A549 (cell line): Measurements from ENCODE around the gene B9D1. TPM values are rescaled to one million over a fixed set of nuclear protein-coding genes. Genes with fewer than 3 reads are reported as not detected.
A peak's percentile ranks its signal among the peaks of the same experiment; 100 is the strongest.

Experiments
- ATAC-seq, 2 experiments: fragments of 200-7000 bp in 1 of 2; fragments of >200 bp in 1 of 2; cut with Nextera tagmentation in 1 of 2; cut with Tn5 transposase in 1 of 2; 3 replicates each; pipeline versions ENCODE4 v1.8.0 to v1.9.1; 2018 to 2020; ENCODE audit warnings: mild to moderate bottlenecking in 1 of 2, moderate library complexity in 1 of 2
- CTCF ChIA-PET: fragments of 300-600 bp; sonication (Branson Sonifier 250); formaldehyde crosslinking; extraction: SDS; loops from one replicate; lab custom pipeline; 2021; ENCODE audit warnings: antibody characterized with exemption, inconsistent platforms; lab: Yijun Ruan, JAX
- POLR2A ChIA-PET: fragments of 350-600 bp; formaldehyde crosslinking; extraction: SDS; loops from one replicate; lab custom pipeline; 2021; ENCODE audit warnings: antibody characterized with exemption, inconsistent platforms; lab: Yijun Ruan, JAX
- DNase-seq, 2 experiments: peaks; one replicate each; pipeline versions ENCODE4 v3.0.0 to v3.0.0-alpha.2; 2011 to 2016; ENCODE audit warnings: low read depth in 1 of 2, low spot score in 1 of 2
- FAIRE-seq: peaks from 2 replicates; lab custom pipeline; 2011; peaks lifted over from hg19 to GRCh38; lab: Jason Lieb, UNC
- H3K27ac ChIP-seq, 2 experiments: fragments of >200 bp; sonication (Bioruptor Twin); formaldehyde crosslinking; 3 replicates each; pipeline ENCODE4 v1.5.1; 2016 to 2017
- H3K4me1 ChIP-seq: fragments of >200 bp; sonication (Bioruptor Twin); formaldehyde crosslinking; 3 replicates; pipeline ENCODE4 v1.6.1; 2016
- H3K4me2 ChIP-seq: fragments of >200 bp; sonication (Bioruptor Twin); formaldehyde crosslinking; 3 replicates; pipeline ENCODE4 v1.6.1; 2016
- H3K4me3 ChIP-seq: fragments of >200 bp; sonication (Bioruptor Twin); formaldehyde crosslinking; 3 replicates; pipeline ENCODE4 v1.5.1; 2016
- H3K9me3 ChIP-seq: fragments of >200 bp; sonication (Bioruptor Twin); formaldehyde crosslinking; 3 replicates; pipeline ENCODE4 v1.6.1; 2016
- BHLHE40 ChIP-seq: IDR thresholded peaks from 2 replicates; pipeline ENCODE4 v1.6.1; 2012; ENCODE audit warnings: low read depth, low read length, inconsistent platforms
- CBX2 ChIP-seq: fragments of 200-600 bp; sonication (generic); IDR thresholded peaks from 2 replicates; pipeline ENCODE4 v1.6.1; 2016; ENCODE audit warnings: low read depth, mild to moderate bottlenecking, borderline replicate concordance
- CEBPB ChIP-seq, 2 experiments: fragments of >200 bp in 1 of 2; sonication (Bioruptor Twin) in 1 of 2; formaldehyde crosslinking in 1 of 2; IDR thresholded peaks; 2 replicates each; pipeline ENCODE4 v1.6.1; 2012 to 2016
- EHF ChIP-seq: fragments of 250-450 bp; sonication (Bioruptor Pico); IDR thresholded peaks from 2 replicates; pipeline ENCODE4 v1.5.0; 2020; ENCODE audit warnings: mild to moderate bottlenecking
- EHMT2 ChIP-seq: fragments of 200-600 bp; sonication (generic); IDR thresholded peaks from 2 replicates; pipeline ENCODE4 v1.6.1; 2016; ENCODE audit warnings: antibody characterized with exemption, low read depth, mild to moderate bottlenecking, moderate library complexity
- FOXS1 ChIP-seq: fragments of 250-450 bp; sonication (Bioruptor Pico); IDR thresholded peaks from 2 replicates; pipeline ENCODE4 v1.5.0; 2020; ENCODE audit warnings: mild to moderate bottlenecking, moderate library complexity
- GATA3 ChIP-seq: IDR thresholded peaks from 2 replicates; pipeline ENCODE4 v1.6.1; 2012; ENCODE audit warnings: borderline replicate concordance
- HDAC2 ChIP-seq: fragments of 200-600 bp; sonication (generic); IDR thresholded peaks from 2 replicates; pipeline ENCODE4 v1.6.1; 2016
- HEYL ChIP-seq: fragments of 250-450 bp; sonication (Bioruptor Pico); IDR thresholded peaks from 2 replicates; pipeline ENCODE4 v1.8.0; 2021; ENCODE audit warnings: mild to moderate bottlenecking, moderate library complexity
- HOXB13 ChIP-seq: fragments of 250-450 bp; sonication (Bioruptor Pico); IDR thresholded peaks from 2 replicates; pipeline ENCODE4 v1.5.0; 2020; ENCODE audit warnings: low read depth, mild to moderate bottlenecking, moderate library complexity
- KDM5A ChIP-seq: fragments of 200-600 bp; sonication (generic); IDR thresholded peaks from 2 replicates; pipeline ENCODE4 v1.6.1; 2016; ENCODE audit warnings: antibody characterized with exemption, mild to moderate bottlenecking
- MAFK ChIP-seq: fragments of 450-650 bp; IDR thresholded peaks from 2 replicates; pipeline ENCODE4 v1.6.1; 2014; ENCODE audit not compliant: partially characterized antibody
- NR3C1 ChIP-seq: fragments of >200 bp; sonication (Bioruptor Twin); formaldehyde crosslinking; IDR thresholded peaks from 3 replicates; pipeline ENCODE4 v1.6.1; 2017
- PBX3 ChIP-seq: IDR thresholded peaks from 2 replicates; pipeline ENCODE4 v1.6.1; 2012
- POLR2AphosphoS2 ChIP-seq: conservative IDR thresholded peaks from 2 replicates; pipeline ENCODE4 v1.6.1; 2012; ENCODE audit warnings: low read length, improper control_type of control experiment, inconsistent platforms
- RAD21 ChIP-seq, 2 experiments: fragments of >200 bp in 1 of 2; sonication (Bioruptor Twin) in 1 of 2; formaldehyde crosslinking in 1 of 2; IDR thresholded peaks in 1 of 2; conservative IDR thresholded peaks in 1 of 2; 2 replicates in 1 of 2; 3 replicates in 1 of 2; pipeline ENCODE4 v1.6.1; 2012 to 2018; ENCODE audit warnings: inconsistent platforms in 1 of 2
- REST ChIP-seq: fragments of 200-600 bp; sonication (generic); IDR thresholded peaks from 2 replicates; pipeline ENCODE4 v1.6.1; 2016; ENCODE audit warnings: antibody characterized with exemption, mild to moderate bottlenecking, moderate library complexity
- SMC3 ChIP-seq: fragments of >200 bp; sonication (Bioruptor Twin); formaldehyde crosslinking; IDR thresholded peaks from 3 replicates; pipeline ENCODE4 v1.6.1; 2018; ENCODE audit warnings: inconsistent platforms
- TFCP2L1 ChIP-seq: fragments of 250-450 bp; sonication (Bioruptor Pico); IDR thresholded peaks from 2 replicates; pipeline ENCODE4 v1.5.0; 2021; ENCODE audit warnings: mild to moderate bottlenecking
- TP53 ChIP-seq: fragments of 250-450 bp; sonication (Bioruptor Pico); IDR thresholded peaks from 2 replicates; pipeline ENCODE4 v1.5.0; 2021; ENCODE audit warnings: mild to moderate bottlenecking, moderate library complexity
- WGBS: methylation state at CpG from one replicate; pipeline ENCODE4 v1.1.6; 2017; ENCODE audit errors: missing lambda C conversion rate; 5-methylcytosine and 5-hydroxymethylcytosine counted together
- polyA plus RNA-seq, 4 experiments: library from polyadenylated mRNA; depleted of rRNA in 3 of 4; stranded (reverse); fragments of >200 nt; fragmentation: RNase III in 1 of 4; extraction: RNeasy Plus Mini Kit Qiagen cat#74134 plus additional on column Dnase treatment in 1 of 4; gene quantifications; 2 replicates in 3 of 4; 3 replicates in 1 of 4; pipeline ENCODE4 v1.2.3, GENCODE V29; 2011 to 2017
- TF ChIP-seq, protein P1 (sequence below): IDR thresholded peaks from 2 replicates; pipeline ENCODE4 v1.6.1; 2012
- TF ChIP-seq, protein P2 (sequence below): fragments of >200 bp; sonication (Bioruptor Twin); formaldehyde crosslinking; IDR thresholded peaks from 3 replicates; pipeline ENCODE4 v1.6.1; 2016
- TF ChIP-seq, protein P3 (sequence below): fragments of 450-650 bp; IDR thresholded peaks from 2 replicates; pipeline ENCODE4 v1.6.1; 2014; ENCODE audit warnings: antibody characterized with exemption

Gene B9D1
- polyA plus RNA-seq, 2 of the 4 experiments (the other 2 are of a cell fraction), result 48.2 to 60.6 TPM

GRCh38 chr17:19298569-19299213, 63.8 kb downstream of the B9D1 start:
- Histone ChIP-seq H3K9me3 (no peaks in the 10 kb centered on the region), H3K27ac (no peak overlapping the region), H3K4me2 (no peak overlapping the region), H3K4me3 (no peak overlapping the region)
- ATAC-seq (no peak), FAIRE-seq (no peak), DNase-seq (no peak)
- ChIA-PET POLR2A (no interaction called here), CTCF (interaction anchor here (0.7 to 1.7 kb wide), 7 partner anchors 9 to 64 kb away, joined by 3 to 8 read pairs (median 3); partner anchors contain the start of gene B9D1)
- no peak for TF ChIP-seq CEBPB (IDR thresholded peaks at IDR 0.05)
- TF ChIP-seq, protein P1, sequence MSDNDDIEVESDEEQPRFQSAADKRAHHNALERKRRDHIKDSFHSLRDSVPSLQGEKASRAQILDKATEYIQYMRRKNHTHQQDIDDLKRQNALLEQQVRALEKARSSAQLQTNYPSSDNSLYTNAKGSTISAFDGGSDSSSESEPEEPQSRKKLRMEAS, result no peak
- TF ChIP-seq TP53 (CRISPR knock-in tag), result no peak
- TF ChIP-seq, all 56 proteins: peak for 0
- H3K4me1 ChIP-seq, result no peaks in the 10 kb centered on the region
- 83% methylated on average over 6 of the region's 6 CpGs for WGBS

DNA sequence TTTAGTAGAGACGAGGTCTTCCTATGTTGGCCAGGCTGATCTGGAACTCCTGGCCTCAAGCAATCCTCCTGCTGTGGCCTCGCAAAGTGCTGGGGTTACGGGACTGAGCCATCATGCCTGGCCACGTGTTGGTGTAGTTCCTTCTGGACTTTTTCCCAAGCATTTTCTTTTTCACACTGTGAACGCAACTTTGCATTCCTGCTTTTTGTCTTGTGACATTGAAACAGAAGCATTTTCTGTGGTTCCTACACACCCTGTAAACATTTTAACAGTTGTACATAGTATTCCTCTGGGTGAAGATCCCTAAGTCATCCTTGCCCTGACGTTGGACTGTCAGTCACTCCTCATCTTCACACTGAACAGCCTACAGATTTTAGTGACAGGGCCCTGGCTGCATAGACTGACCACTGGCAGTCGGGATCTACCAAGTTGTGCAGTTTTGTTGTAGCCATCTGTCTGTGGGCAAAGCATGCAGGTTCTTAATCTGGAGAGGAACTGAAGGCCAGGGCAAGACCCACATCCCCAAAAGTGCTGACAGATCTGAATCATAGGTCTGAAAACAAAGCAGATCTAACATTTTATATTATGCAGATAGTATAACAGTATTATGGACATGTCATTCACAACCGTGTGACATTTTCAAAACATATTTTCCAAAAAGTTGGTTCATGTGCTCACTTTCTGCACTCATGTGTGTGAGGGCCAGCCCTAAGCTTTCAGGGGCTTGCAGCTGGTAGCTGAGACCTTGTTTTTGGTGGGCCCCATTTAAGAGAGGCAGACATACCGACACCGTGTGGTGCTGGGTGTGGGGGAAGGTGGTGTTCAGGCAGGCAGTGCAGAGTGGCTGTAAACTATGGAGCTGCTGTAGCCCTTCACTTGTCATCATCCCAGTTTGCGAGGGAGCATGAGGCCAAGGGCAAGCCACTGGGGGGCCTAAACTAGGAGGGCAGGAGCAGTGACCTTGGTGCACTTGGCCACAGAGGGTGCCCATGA, 65.4 kb downstream of the B9D1 start:
- DNase-seq, result no peak
- no peak overlapping the region for H3K4me3 ChIP-seq
- WGBS, result 92% methylated on average over 11 of the region's 11 CpGs
- peak; percentile 36 for TF ChIP-seq MAFK
- TF ChIP-seq TFCP2L1 (CRISPR knock-in tag), result no peak
- TF ChIP-seq FOXS1, result no peak
- TF ChIP-seq, all 56 proteins: peak for 1
- H3K9me3 ChIP-seq, result no peaks in the 10 kb centered on the region
- H3K4me1 ChIP-seq, result no peaks in the 10 kb centered on the region
- FAIRE-seq (no peak), ATAC-seq (no peak)
- POLR2A ChIA-PET, result no interaction called here
- no peak overlapping the region for H3K4me2 ChIP-seq
- CTCF ChIA-PET, result interaction anchor here (1.0 to 1.1 kb wide), 2 partner anchors 11 to 16 kb away, joined by 3 to 4 read pairs; no protein-coding TSS in a partner anchor
- no peak overlapping the region for H3K27ac ChIP-seq

GRCh38 chr17:19295473-19296135, 66.9 kb downstream of the B9D1 start:
- no peak overlapping the region for H3K4me2 ChIP-seq
- POLR2A ChIA-PET, result no interaction called here
- ATAC-seq (no peak), DNase-seq (no peak), FAIRE-seq (no peak)
- no peaks in the 10 kb centered on the region for H3K4me1 ChIP-seq
- 93% methylated on average over 8 of the region's 8 CpGs for WGBS
- CTCF ChIA-PET, result interaction anchor here (1.0 to 1.9 kb wide), 4 partner anchors 10 to 151 kb away, joined by 3 to 7 read pairs (median 5); no protein-coding TSS in a partner anchor
- TF ChIP-seq NR3C1, result no peak
- no peak for TF ChIP-seq CBX2
- TF ChIP-seq TP53 (CRISPR knock-in tag), result no peak
- TF ChIP-seq HEYL (CRISPR knock-in tag), result no peak
- no peak for TF ChIP-seq HDAC2
- no peak for TF ChIP-seq EHMT2
- no peak for TF ChIP-seq EHF (CRISPR knock-in tag)
- TF ChIP-seq POLR2AphosphoS2, result no peak
- TF ChIP-seq, protein P2, sequence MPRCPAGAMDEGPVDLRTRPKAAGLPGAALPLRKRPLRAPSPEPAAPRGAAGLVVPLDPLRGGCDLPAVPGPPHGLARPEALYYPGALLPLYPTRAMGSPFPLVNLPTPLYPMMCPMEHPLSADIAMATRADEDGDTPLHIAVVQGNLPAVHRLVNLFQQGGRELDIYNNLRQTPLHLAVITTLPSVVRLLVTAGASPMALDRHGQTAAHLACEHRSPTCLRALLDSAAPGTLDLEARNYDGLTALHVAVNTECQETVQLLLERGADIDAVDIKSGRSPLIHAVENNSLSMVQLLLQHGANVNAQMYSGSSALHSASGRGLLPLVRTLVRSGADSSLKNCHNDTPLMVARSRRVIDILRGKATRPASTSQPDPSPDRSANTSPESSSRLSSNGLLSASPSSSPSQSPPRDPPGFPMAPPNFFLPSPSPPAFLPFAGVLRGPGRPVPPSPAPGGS, result no peak
- TF ChIP-seq HOXB13, result no peak
- TF ChIP-seq KDM5A, result no peak
- no peak for TF ChIP-seq BHLHE40
- TF ChIP-seq GATA3, result no peak
- TF ChIP-seq TFCP2L1 (CRISPR knock-in tag), result no peak
- no peak for TF ChIP-seq PBX3
- no peak for TF ChIP-seq RAD21 (conservative IDR thresholded peaks at IDR 0.05 in 1 of 2, IDR thresholded peaks at IDR 0.05 in 1 of 2)
- TF ChIP-seq, protein P3, sequence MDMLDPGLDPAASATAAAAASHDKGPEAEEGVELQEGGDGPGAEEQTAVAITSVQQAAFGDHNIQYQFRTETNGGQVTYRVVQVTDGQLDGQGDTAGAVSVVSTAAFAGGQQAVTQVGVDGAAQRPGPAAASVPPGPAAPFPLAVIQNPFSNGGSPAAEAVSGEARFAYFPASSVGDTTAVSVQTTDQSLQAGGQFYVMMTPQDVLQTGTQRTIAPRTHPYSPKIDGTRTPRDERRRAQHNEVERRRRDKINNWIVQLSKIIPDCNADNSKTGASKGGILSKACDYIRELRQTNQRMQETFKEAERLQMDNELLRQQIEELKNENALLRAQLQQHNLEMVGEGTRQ, result no peak
- TF ChIP-seq SMC3, result no peak
- TF ChIP-seq REST, result no peak
- TF ChIP-seq FOXS1, result no peak
- H3K27ac ChIP-seq, result no peak overlapping the region
- H3K9me3 ChIP-seq, result no peaks in the 10 kb centered on the region
- H3K4me3 ChIP-seq, result no peak overlapping the region
